HepG2 (cell line): ENCODE data around the gene CCDC106. TPM values are rescaled to one million over a fixed set of nuclear protein-coding genes. Genes with fewer than 3 reads are reported as not detected.

Experiments used
- CHCHD3 ChIP-seq: sonication (generic); formaldehyde crosslinking; IDR thresholded peaks from 2 replicates; pipeline ENCODE4 v1.8.0; 2022; ENCODE audit warnings: mild to moderate bottlenecking, missing genetic modification reagents, moderate library complexity
- CHD2 ChIP-seq: IDR thresholded peaks from 2 replicates; pipeline ENCODE4 v1.6.1; 2011; ENCODE audit warnings: low read depth, low read length, improper control_type of control experiment
- DPF2 ChIP-seq: sonication (generic); formaldehyde crosslinking; IDR thresholded peaks from 2 replicates; pipeline ENCODE4 v1.4.0; 2020; ENCODE audit warnings: mild to moderate bottlenecking, low read depth, missing genetic modification reagents, borderline replicate concordance
- FOXO4 ChIP-seq: sonication (generic); formaldehyde crosslinking; conservative IDR thresholded peaks from 2 replicates; pipeline ENCODE4 v1.8.1; 2023; ENCODE audit warnings: missing genetic modification reagents
- GABPA ChIP-seq, 2 experiments: IDR thresholded peaks; 2 replicates each; pipeline ENCODE4 v1.6.1; 2011 to 2016; ENCODE audit warnings: low read depth in 2 of 2, low read length in 1 of 2, missing biosample characterization in 1 of 2, missing genetic modification characterization in 1 of 2
- GATAD1 ChIP-seq: IDR thresholded peaks from 2 replicates; pipeline ENCODE4 v1.6.1; 2016; ENCODE audit warnings: missing genetic modification reagents, missing compliant biosample characterization
- HOXA7 ChIP-seq: sonication (generic); formaldehyde crosslinking; IDR thresholded peaks from 2 replicates; pipeline ENCODE4 v1.8.1; 2022; ENCODE audit warnings: mild to moderate bottlenecking, missing genetic modification reagents, moderate library complexity
- KDM5A ChIP-seq: fragments of 200-600 bp; sonication (generic); IDR thresholded peaks from 2 replicates; pipeline ENCODE4 v1.7.0; 2018; ENCODE audit warnings: antibody characterized with exemption, mild to moderate bottlenecking, low read length, borderline replicate concordance
- MAF1 ChIP-seq: sonication (generic); formaldehyde crosslinking; IDR thresholded peaks from 2 replicates; pipeline ENCODE4 v1.5.0; 2020; ENCODE audit warnings: missing genetic modification reagents, borderline replicate concordance
- MEIS2 ChIP-seq: sonication (generic); formaldehyde crosslinking; IDR thresholded peaks from 2 replicates; pipeline ENCODE4 v1.9.0; 2021; ENCODE audit warnings: mild to moderate bottlenecking, missing genetic modification reagents
- MLLT10 ChIP-seq: sonication (generic); formaldehyde crosslinking; IDR thresholded peaks from 2 replicates; pipeline ENCODE4 v1.4.0; 2020; ENCODE audit warnings: missing genetic modification reagents
- SIN3B ChIP-seq: fragments of 150-350 bp; IDR thresholded peaks from 2 replicates; pipeline ENCODE4 v1.6.1; 2014; ENCODE audit warnings: low read length
- SP2 ChIP-seq: sonication (generic); formaldehyde crosslinking; IDR thresholded peaks from 2 replicates; pipeline ENCODE4 v1.5.1; 2020; ENCODE audit warnings: mild to moderate bottlenecking, missing genetic modification reagents
- STAT6 ChIP-seq: sonication (generic); formaldehyde crosslinking; IDR thresholded peaks from 2 replicates; pipeline ENCODE4 v1.4.0; 2020; ENCODE audit warnings: missing genetic modification reagents, mild to moderate bottlenecking, borderline replicate concordance
- SYNCRIP ChIP-seq: fragments of 200-400 bp; formaldehyde crosslinking; IDR thresholded peaks from 2 replicates; pipeline ENCODE4 v1.6.1; 2018; ENCODE audit warnings: mild to moderate bottlenecking, low read depth, low read length; ENCODE audit not compliant: insufficient read depth
- THAP11 ChIP-seq: IDR thresholded peaks from 2 replicates; pipeline ENCODE4 v1.6.1; 2016; ENCODE audit warnings: missing biosample characterization, missing genetic modification reagents
- THYN1 ChIP-seq: sonication (generic); formaldehyde crosslinking; IDR thresholded peaks from 2 replicates; pipeline ENCODE4 v1.8.1; 2023; ENCODE audit warnings: low read depth, mild to moderate bottlenecking, moderate library complexity, missing genetic modification reagents, borderline replicate concordance
- YEATS4 ChIP-seq: sonication (generic); formaldehyde crosslinking; IDR thresholded peaks from 2 replicates; pipeline ENCODE4 v1.4.0; 2020; ENCODE audit warnings: missing genetic modification reagents, borderline replicate concordance
- ZBTB14 ChIP-seq: sonication (generic); formaldehyde crosslinking; IDR thresholded peaks from 2 replicates; pipeline ENCODE4 v1.4.0; 2020; ENCODE audit warnings: missing genetic modification reagents
- ZBTB7A ChIP-seq: sonication (generic); formaldehyde crosslinking; IDR thresholded peaks from 2 replicates; pipeline ENCODE4 v1.8.0; 2022; ENCODE audit warnings: mild to moderate bottlenecking, missing genetic modification reagents
- ZNF282 ChIP-seq: fragments of 450-650 bp; IDR thresholded peaks from 2 replicates; pipeline ENCODE4 v1.6.1; 2018; ENCODE audit not compliant: partially characterized antibody
- ZNF75D ChIP-seq: sonication (generic); formaldehyde crosslinking; IDR thresholded peaks from 2 replicates; pipeline ENCODE4 v1.8.1; 2023; ENCODE audit warnings: missing genetic modification reagents, mild to moderate bottlenecking, borderline replicate concordance
- ZNF800 ChIP-seq: sonication (generic); formaldehyde crosslinking; IDR thresholded peaks from 2 replicates; pipeline ENCODE4 v1.4.0; 2020; ENCODE audit warnings: missing genetic modification reagents
- ZNF816 ChIP-seq: sonication (generic); formaldehyde crosslinking; IDR thresholded peaks from 2 replicates; pipeline ENCODE4 v1.8.0; 2022; ENCODE audit warnings: missing genetic modification reagents, mild to moderate bottlenecking, borderline replicate concordance
- ZSCAN20 ChIP-seq: sonication (generic); formaldehyde crosslinking; IDR thresholded peaks from 2 replicates; pipeline ENCODE4 v1.4.0; 2020; ENCODE audit warnings: missing genetic modification reagents, mild to moderate bottlenecking, borderline replicate concordance
- polyA plus RNA-seq, 8 experiments: library from polyadenylated mRNA; depleted of rRNA in 3 of 8; stranded (reverse) in 7 of 8; unstranded in 1 of 8; fragments of >200 nt; fragmentation: Illumina TruSeq in 4 of 8; extraction: Trizol in 4 of 8; gene quantifications; 2 replicates each; pipeline versions ENCODE4 v1.2.1 to v1.2.3, GENCODE V29; 2011 to 2016; ENCODE audit warnings: low read depth in 4 of 8, missing spikeins in 1 of 8, mixed read lengths in 1 of 8; ENCODE audit not compliant: insufficient read depth in 1 of 8
- total RNA-seq, 5 experiments: library from RNA; depleted of rRNA; stranded (reverse); fragments of >200 nt; fragmentation: Illumina TruSeq; extraction: Trizol; gene quantifications; 2 replicates each; pipeline ENCODE4 v1.2.3, GENCODE V29; 2016; ENCODE audit warnings: low read depth in 1 of 5

The CCDC106 gene
- total and polyA plus RNA-seq, 2 of the 13 experiments (the other 11 are each of a cell fraction or from before 2014, with no cell fraction given), result 4.7 to 8.8 TPM

GRCh38 chr19:55655648-55656040, 7.6 kb downstream of the CCDC106 start (continued):
- TF ChIP-seq DPF2 (CRISPR knock-in tag) (no peak), YEATS4 (CRISPR knock-in tag) (0 out of 2 replicates have a peak, but pooled peaks have one; percentile 11), HOXA7 (CRISPR knock-in tag) (no peak), MAF1 (CRISPR knock-in tag) (0 out of 2 replicates have a peak, but pooled peaks have one; percentile 12), ZBTB7A (CRISPR knock-in tag) (no peak), ZSCAN20 (no peak), CHCHD3 (CRISPR knock-in tag) (no peak), ZNF282 (no peak), ZNF816 (CRISPR knock-in tag) (no peak), STAT6 (CRISPR knock-in tag) (no peak), ZNF800 (no peak), THYN1 (no peak), CHD2 (no peak), KDM5A (peak; percentile 92), SYNCRIP (no peak), SIN3B (peak; percentile 5; the same call in 1 of the 2 replicates), ZBTB14 (no peak), GATAD1 (CRISPR knock-in tag) (no peak), MEIS2 (CRISPR knock-in tag) (no peak), THAP11 (CRISPR knock-in tag) (no peak), FOXO4 (CRISPR knock-in tag) (no peak), ZNF75D (CRISPR knock-in tag) (peak; percentile 24; the same call in 1 of the 2 replicates), SP2 (CRISPR knock-in tag) (no peak), GABPA (IDR thresholded peaks at IDR 0.05; ENCODE audit: low read depth, low read length) (no peak), GABPA (CRISPR knock-in tag; IDR thresholded peaks at IDR 0.05; ENCODE audit: low read depth) (no peak), MLLT10 (CRISPR knock-in tag) (peak; percentile 78; the same call in 1 of the 2 replicates)
